K562 (cell line): Measurements from ENCODE around the gene NPTXR. TPM values are rescaled to one million over a fixed set of nuclear protein-coding genes. Genes with fewer than 3 reads are reported as not detected.

Source experiments
- polyA plus RNA-seq, 8 experiments: library from polyadenylated mRNA; depleted of rRNA in 4 of 8; stranded (reverse) in 5 of 8; unstranded in 3 of 8; fragments of >200 nt; fragmentation: Nextera tagmentation in 2 of 8; fragmentation: Illumina TruSeq in 1 of 8; extraction: Ambion mirVana in 2 of 8; extraction: Trizol in 1 of 8; gene quantifications; 2 replicates each; pipeline versions ENCODE4 v1.2.1 to v1.2.3, GENCODE V29; 2011 to 2014; ENCODE audit warnings: inconsistent platforms in 1 of 8, missing spikeins in 1 of 8
- total RNA-seq, 7 experiments: library from RNA; depleted of rRNA in 6 of 7; stranded (reverse); fragments of >200 nt in 6 of 7; fragmentation: Illumina TruSeq in 2 of 7; extraction: Trizol in 2 of 7; gene quantifications; 2 replicates each; pipeline versions ENCODE4 v1.2.1 to v1.2.3, GENCODE V29; 2011 to 2021; ENCODE audit warnings: low replicate concordance in 1 of 7

The NPTXR gene
- total and polyA plus RNA-seq, 9 of the 15 experiments (the other 6 are each of a cell fraction or from before 2014, with no cell fraction given), result 0.01 to 3.1 (median 1.1) TPM

Other genes with a start within 250 kb of the NPTXR start
Only the 7 nearest of the 14 such genes appear.
- 28.0 and 33.9 TPM in 2 replicates for gene JOSD1, start 143.1 kb downstream of the NPTXR start, total RNA-seq (2014; rRNA removed)
- 30.0 and 30.4 TPM in 2 replicates for gene JOSD1, start 143.1 kb downstream of the NPTXR start, total RNA-seq (2014; rRNA removed; fragmentation: Illumina TruSeq; extraction: Trizol)
- 26.0 and 26.7 TPM in 2 replicates for gene JOSD1, start 143.1 kb downstream of the NPTXR start, total RNA-seq (2015; rRNA removed; fragmentation: Illumina TruSeq; extraction: Trizol)
- gene JOSD1, start 143.1 kb downstream of the NPTXR start, total RNA-seq (2021), result 36.7 and 39.1 TPM in 2 replicates
- 31.6 and 31.8 TPM in 2 replicates for gene JOSD1, start 143.1 kb downstream of the NPTXR start, polyA plus RNA-seq (2011; rRNA removed)
- 33.0 and 34.1 TPM in 2 replicates for gene JOSD1, start 143.1 kb downstream of the NPTXR start, polyA plus RNA-seq (2014; fragmentation: Illumina TruSeq; extraction: Trizol)
- 1 to 10 TPM; 8.9 to 9.5 TPM for gene JOSD1, start 143.1 kb downstream of the NPTXR start, polyA plus RNA-seq (2014; fragmentation: Nextera tagmentation; extraction: Ambion mirVana)
- gene JOSD1, start 143.1 kb downstream of the NPTXR start, polyA plus RNA-seq (2014; rRNA removed), result 30.4 and 30.7 TPM in 2 replicates
- gene GTPBP1, start 138.1 kb downstream of the NPTXR start, total RNA-seq (2014; rRNA removed), result 24.4 and 25.0 TPM in 2 replicates
- 14.5 and 17.5 TPM in 2 replicates for gene GTPBP1, start 138.1 kb downstream of the NPTXR start, total RNA-seq (2014; rRNA removed; fragmentation: Illumina TruSeq; extraction: Trizol)
- 15.9 and 16.0 TPM in 2 replicates for gene GTPBP1, start 138.1 kb downstream of the NPTXR start, total RNA-seq (2015; rRNA removed; fragmentation: Illumina TruSeq; extraction: Trizol)
- 43.0 and 53.2 TPM in 2 replicates for gene GTPBP1, start 138.1 kb downstream of the NPTXR start, total RNA-seq (2021)
- gene GTPBP1, start 138.1 kb downstream of the NPTXR start, polyA plus RNA-seq (2011; rRNA removed), result 23.3 and 38.4 TPM in 2 replicates
- gene GTPBP1, start 138.1 kb downstream of the NPTXR start, polyA plus RNA-seq (2014; fragmentation: Illumina TruSeq; extraction: Trizol), result 30.6 and 38.6 TPM in 2 replicates
- under 1 TPM; 0.83 to 0.95 TPM for gene GTPBP1, start 138.1 kb downstream of the NPTXR start, polyA plus RNA-seq (2014; fragmentation: Nextera tagmentation; extraction: Ambion mirVana)
- 30.9 and 32.6 TPM in 2 replicates for gene GTPBP1, start 138.1 kb downstream of the NPTXR start, polyA plus RNA-seq (2014; rRNA removed)
- 31.0 and 42.6 TPM in 2 replicates for gene SUN2, start 88.0 kb downstream of the NPTXR start, total RNA-seq (2014; rRNA removed)
- gene SUN2, start 88.0 kb downstream of the NPTXR start, total RNA-seq (2014; rRNA removed; fragmentation: Illumina TruSeq; extraction: Trizol), result 5.2 and 7.1 TPM in 2 replicates
- gene SUN2, start 88.0 kb downstream of the NPTXR start, total RNA-seq (2015; rRNA removed; fragmentation: Illumina TruSeq; extraction: Trizol), result 18.2 and 19.5 TPM in 2 replicates
- gene SUN2, start 88.0 kb downstream of the NPTXR start, total RNA-seq (2021), result 37.2 and 38.8 TPM in 2 replicates
- 16.7 and 26.9 TPM in 2 replicates for gene SUN2, start 88.0 kb downstream of the NPTXR start, polyA plus RNA-seq (2011; rRNA removed)
- 13.8 and 22.6 TPM in 2 replicates for gene SUN2, start 88.0 kb downstream of the NPTXR start, polyA plus RNA-seq (2014; fragmentation: Illumina TruSeq; extraction: Trizol)
- gene SUN2, start 88.0 kb downstream of the NPTXR start, polyA plus RNA-seq (2014; fragmentation: Nextera tagmentation; extraction: Ambion mirVana), result under 1 TPM; 0.11 to 0.21 TPM
- 27.8 and 31.5 TPM in 2 replicates for gene SUN2, start 88.0 kb downstream of the NPTXR start, polyA plus RNA-seq (2014; rRNA removed)
- 5.2 and 7.5 TPM in 2 replicates for gene DNAL4, start 49.9 kb downstream of the NPTXR start, total RNA-seq (2014; rRNA removed)
- 4.2 and 4.7 TPM in 2 replicates for gene DNAL4, start 49.9 kb downstream of the NPTXR start, total RNA-seq (2014; rRNA removed; fragmentation: Illumina TruSeq; extraction: Trizol)
- gene DNAL4, start 49.9 kb downstream of the NPTXR start, total RNA-seq (2015; rRNA removed; fragmentation: Illumina TruSeq; extraction: Trizol), result 4.7 and 5.6 TPM in 2 replicates
- gene DNAL4, start 49.9 kb downstream of the NPTXR start, total RNA-seq (2021), result 5.9 and 6.1 TPM in 2 replicates
- gene DNAL4, start 49.9 kb downstream of the NPTXR start, polyA plus RNA-seq (2011; rRNA removed), result 6.9 and 8.9 TPM in 2 replicates
- 9.4 and 11.3 TPM in 2 replicates for gene DNAL4, start 49.9 kb downstream of the NPTXR start, polyA plus RNA-seq (2014; fragmentation: Illumina TruSeq; extraction: Trizol)
- gene DNAL4, start 49.9 kb downstream of the NPTXR start, polyA plus RNA-seq (2014; fragmentation: Nextera tagmentation; extraction: Ambion mirVana), result under 1 TPM; 0.20 to 0.70 TPM
- gene DNAL4, start 49.9 kb downstream of the NPTXR start, polyA plus RNA-seq (2014; rRNA removed), result 7.8 and 8.3 TPM in 2 replicates
- 14.6 and 18.4 TPM in 2 replicates for gene CBX6, start 28.2 kb upstream of the NPTXR start, total RNA-seq (2014; rRNA removed)
- 7.4 and 8.0 TPM in 2 replicates for gene CBX6, start 28.2 kb upstream of the NPTXR start, total RNA-seq (2014; rRNA removed; fragmentation: Illumina TruSeq; extraction: Trizol)
- 10.7 and 11.2 TPM in 2 replicates for gene CBX6, start 28.2 kb upstream of the NPTXR start, total RNA-seq (2015; rRNA removed; fragmentation: Illumina TruSeq; extraction: Trizol)
- 29.4 and 31.6 TPM in 2 replicates for gene CBX6, start 28.2 kb upstream of the NPTXR start, total RNA-seq (2021)
- 3.3 TPM in 2 replicates for gene CBX6, start 28.2 kb upstream of the NPTXR start, polyA plus RNA-seq (2011; rRNA removed)
- gene CBX6, start 28.2 kb upstream of the NPTXR start, polyA plus RNA-seq (2014; fragmentation: Illumina TruSeq; extraction: Trizol), result 7.2 and 10.0 TPM in 2 replicates
- gene CBX6, start 28.2 kb upstream of the NPTXR start, polyA plus RNA-seq (2014; fragmentation: Nextera tagmentation; extraction: Ambion mirVana), result 1 to 10 TPM in 1 of 2 experiments, under 1 TPM in 1; 0.75 to 1.2 TPM
- 8.0 and 9.0 TPM in 2 replicates for gene CBX6, start 28.2 kb upstream of the NPTXR start, polyA plus RNA-seq (2014; rRNA removed)
- gene APOBEC3A, start 113.6 kb upstream of the NPTXR start, total RNA-seq (2014; rRNA removed), result not detected in 2 replicates
- gene APOBEC3A, start 113.6 kb upstream of the NPTXR start, total RNA-seq (2014; rRNA removed; fragmentation: Illumina TruSeq; extraction: Trizol), result not detected in 2 replicates
- not detected in 2 replicates for gene APOBEC3A, start 113.6 kb upstream of the NPTXR start, total RNA-seq (2015; rRNA removed; fragmentation: Illumina TruSeq; extraction: Trizol)
- gene APOBEC3A, start 113.6 kb upstream of the NPTXR start, total RNA-seq (2021), result not detected in 2 replicates
- not detected in 2 replicates for gene APOBEC3A, start 113.6 kb upstream of the NPTXR start, polyA plus RNA-seq (2011; rRNA removed)
- not detected in 2 replicates for gene APOBEC3A, start 113.6 kb upstream of the NPTXR start, polyA plus RNA-seq (2014; fragmentation: Illumina TruSeq; extraction: Trizol)
- gene APOBEC3A, start 113.6 kb upstream of the NPTXR start, polyA plus RNA-seq (2014; fragmentation: Nextera tagmentation; extraction: Ambion mirVana), result under 1 TPM in 1 of 2 experiments, not detected in 1; 0.04 TPM
- gene APOBEC3A, start 113.6 kb upstream of the NPTXR start, polyA plus RNA-seq (2014; rRNA removed), result not detected in 2 replicates
- 29.3 and 38.4 TPM in 2 replicates for gene APOBEC3B, start 138.3 kb upstream of the NPTXR start, total RNA-seq (2014; rRNA removed)
- 6.6 and 6.8 TPM in 2 replicates for gene APOBEC3B, start 138.3 kb upstream of the NPTXR start, total RNA-seq (2014; rRNA removed; fragmentation: Illumina TruSeq; extraction: Trizol)
- gene APOBEC3B, start 138.3 kb upstream of the NPTXR start, total RNA-seq (2015; rRNA removed; fragmentation: Illumina TruSeq; extraction: Trizol), result 5.9 and 7.1 TPM in 2 replicates
- 43.2 and 43.6 TPM in 2 replicates for gene APOBEC3B, start 138.3 kb upstream of the NPTXR start, total RNA-seq (2021)
- gene APOBEC3B, start 138.3 kb upstream of the NPTXR start, polyA plus RNA-seq (2011; rRNA removed), result 16.7 and 39.5 TPM in 2 replicates
- 57.9 and 62.9 TPM in 2 replicates for gene APOBEC3B, start 138.3 kb upstream of the NPTXR start, polyA plus RNA-seq (2014; fragmentation: Illumina TruSeq; extraction: Trizol)
- 100 to 1,000 TPM; 160 to 166 TPM for gene APOBEC3B, start 138.3 kb upstream of the NPTXR start, polyA plus RNA-seq (2014; fragmentation: Nextera tagmentation; extraction: Ambion mirVana)
- 49.5 and 58.1 TPM in 2 replicates for gene APOBEC3B, start 138.3 kb upstream of the NPTXR start, polyA plus RNA-seq (2014; rRNA removed)